SK-N-SH treated with all-trans-retinoic acid at 6 μM for 48 hours (cell line): ENCODE results near the gene PRF1.

Experiments used
- ATAC-seq: fragments of 200-7000 bp; cut with Tn5 transposase; 3 replicates; pipeline ENCODE4 v1.9.1; 2020; ENCODE audit warnings: mild to moderate bottlenecking, moderate library complexity
- ARNTL ChIP-seq: fragments of 450-650 bp; formaldehyde crosslinking; IDR thresholded peaks from 2 replicates; pipeline ENCODE4 v1.5.0; 2020; ENCODE audit warnings: low read depth, mild to moderate bottlenecking, moderate library complexity, borderline replicate concordance
- BACH2 ChIP-seq: fragments of 250-450 bp; sonication (Bioruptor Pico); IDR thresholded peaks from 2 replicates; pipeline ENCODE4 v1.9.0; 2021; ENCODE audit warnings: mild to moderate bottlenecking, borderline replicate concordance
- CREB5 ChIP-seq: fragments of 250-450 bp; sonication (Bioruptor Pico); IDR thresholded peaks from 2 replicates; pipeline ENCODE4 v1.5.1; 2020; ENCODE audit warnings: low read depth, mild to moderate bottlenecking, moderate library complexity
- CSDC2 ChIP-seq: fragments of 250-450 bp; sonication (Bioruptor Pico); IDR thresholded peaks from 2 replicates; pipeline ENCODE4 v1.5.0; 2020; ENCODE audit warnings: mild to moderate bottlenecking, moderate library complexity
- CSRNP3 ChIP-seq: fragments of 250-450 bp; sonication (Bioruptor Pico); IDR thresholded peaks from 2 replicates; pipeline ENCODE4 v1.5.1; 2021; ENCODE audit warnings: mild to moderate bottlenecking, moderate library complexity
- ESRRG ChIP-seq: fragments of 250-450 bp; sonication (Bioruptor Pico); IDR thresholded peaks from 2 replicates; pipeline ENCODE4 v1.6.1; 2021; ENCODE audit warnings: mild to moderate bottlenecking
- GLIS3 ChIP-seq: fragments of 250-450 bp; sonication (Bioruptor Pico); IDR thresholded peaks from 2 replicates; pipeline ENCODE4 v1.5.0; 2020; ENCODE audit warnings: mild to moderate bottlenecking, moderate library complexity
- ISL1 ChIP-seq: fragments of 250-450 bp; sonication (Bioruptor Pico); IDR thresholded peaks from 2 replicates; pipeline ENCODE4 v2.1.2; 2022; ENCODE audit warnings: mild to moderate bottlenecking, moderate library complexity
- OSR1 ChIP-seq: fragments of 250-450 bp; sonication (Bioruptor Pico); IDR thresholded peaks from 2 replicates; pipeline ENCODE4 v1.8.0; 2022; ENCODE audit warnings: moderate library complexity, mild to moderate bottlenecking, inconsistent platforms
- PATZ1 ChIP-seq: fragments of 250-450 bp; sonication (Bioruptor Pico); IDR thresholded peaks from 2 replicates; pipeline ENCODE4 v1.8.0; 2020; ENCODE audit warnings: mild to moderate bottlenecking, moderate library complexity, borderline replicate concordance
- POU6F1 ChIP-seq: fragments of 250-450 bp; sonication (Bioruptor Pico); IDR thresholded peaks from 2 replicates; pipeline ENCODE4 v1.8.0; 2021; ENCODE audit warnings: low read depth, mild to moderate bottlenecking, moderate library complexity, borderline replicate concordance
- PPARA ChIP-seq: fragments of 250-450 bp; sonication (Bioruptor Pico); IDR thresholded peaks from 2 replicates; pipeline ENCODE4 v1.5.0; 2020; ENCODE audit warnings: mild to moderate bottlenecking, borderline replicate concordance
- RARB ChIP-seq: fragments of 250-450 bp; sonication (Bioruptor Pico); IDR thresholded peaks from 2 replicates; pipeline ENCODE4 v1.8.0; 2021; ENCODE audit warnings: mild to moderate bottlenecking, moderate library complexity
- SNAI2 ChIP-seq: fragments of 250-450 bp; sonication (Bioruptor Pico); IDR thresholded peaks from 2 replicates; pipeline ENCODE4 v1.5.0; 2020; ENCODE audit warnings: mild to moderate bottlenecking, moderate library complexity
- TOX ChIP-seq: fragments of 250-450 bp; sonication (Bioruptor Pico); IDR thresholded peaks from 2 replicates; pipeline ENCODE4 v1.8.0; 2021; ENCODE audit warnings: mild to moderate bottlenecking, moderate library complexity, borderline replicate concordance
- TSHZ2 ChIP-seq: fragments of 250-450 bp; sonication (Bioruptor Pico); IDR thresholded peaks from 2 replicates; pipeline ENCODE4 v1.5.0; 2020; ENCODE audit warnings: mild to moderate bottlenecking, moderate library complexity
- ZC3H10 ChIP-seq: fragments of 250-450 bp; sonication (Bioruptor Pico); IDR thresholded peaks from 2 replicates; pipeline ENCODE4 v1.5.1; 2021; ENCODE audit warnings: mild to moderate bottlenecking, moderate library complexity
- ZFP3 ChIP-seq: fragments of 250-450 bp; sonication (Bioruptor Pico); IDR thresholded peaks from 2 replicates; pipeline ENCODE4 v1.5.0; 2020; ENCODE audit warnings: mild to moderate bottlenecking, moderate library complexity
- ZFP30 ChIP-seq: fragments of 450-650 bp; formaldehyde crosslinking; IDR thresholded peaks from 2 replicates; pipeline ENCODE4 v1.5.0; 2022; ENCODE audit warnings: mild to moderate bottlenecking, moderate library complexity
- ZNF565 ChIP-seq: fragments of 450-650 bp; formaldehyde crosslinking; conservative IDR thresholded peaks from 2 replicates; pipeline ENCODE4 v1.5.0; 2020; ENCODE audit warnings: low read depth, mild to moderate bottlenecking, moderate library complexity
- ZNF70 ChIP-seq: fragments of 450-650 bp; formaldehyde crosslinking; IDR thresholded peaks from 2 replicates; pipeline ENCODE4 v1.5.0; 2020; ENCODE audit warnings: mild to moderate bottlenecking, moderate library complexity
- ZNF8 ChIP-seq: fragments of 450-650 bp; formaldehyde crosslinking; IDR thresholded peaks from 2 replicates; pipeline ENCODE4 v1.5.0; 2020; ENCODE audit warnings: mild to moderate bottlenecking, moderate library complexity

PRF1 gene

GRCh38 chr10:70558871-70559810 lies 43.4 kb downstream of the PRF1 start:
- peak; percentile 61 for ATAC-seq
- no peak for TF ChIP-seq OSR1 (CRISPR knock-in tag)
- no peak for TF ChIP-seq ISL1 (CRISPR knock-in tag)
- TF ChIP-seq ZNF70, result no peak
- no peak for TF ChIP-seq CSDC2 (CRISPR knock-in tag)
- TF ChIP-seq ZFP30 (CRISPR knock-in tag), result no peak
- no peak for TF ChIP-seq PPARA (CRISPR knock-in tag)
- TF ChIP-seq ESRRG, result no peak
- no peak for TF ChIP-seq TSHZ2 (CRISPR knock-in tag)
- no peak for TF ChIP-seq ZNF565 (CRISPR knock-in tag)
- TF ChIP-seq BACH2, result no peak

- ATAC-seq, result no peak
- TF ChIP-seq OSR1 (CRISPR knock-in tag), result no peak
- no peak for TF ChIP-seq PPARA (CRISPR knock-in tag)
- no peak for TF ChIP-seq ZNF565 (CRISPR knock-in tag)
- TF ChIP-seq ZC3H10 (CRISPR knock-in tag), result no peak
- no peak for TF ChIP-seq GLIS3 (CRISPR knock-in tag)
- no peak for TF ChIP-seq ZNF8 (CRISPR knock-in tag)
- no peak for TF ChIP-seq ZFP3
- no peak for TF ChIP-seq ZFP30 (CRISPR knock-in tag)
- no peak for TF ChIP-seq ZNF70
- TF ChIP-seq, all 23 proteins: peak for 0
Measured at GRCh38 chr10:70558295-70558694, 44.2 kb downstream of the PRF1 start.

- ATAC-seq, result no peak
- no peak for TF ChIP-seq RARB
- TF ChIP-seq ZNF70, result no peak
- TF ChIP-seq CSRNP3 (CRISPR knock-in tag), result no peak
- no peak for TF ChIP-seq ZFP3
- no peak for TF ChIP-seq ZNF8 (CRISPR knock-in tag)
- TF ChIP-seq OSR1 (CRISPR knock-in tag), result no peak
- TF ChIP-seq CREB5 (CRISPR knock-in tag), result no peak
- TF ChIP-seq SNAI2 (CRISPR knock-in tag), result no peak
- TF ChIP-seq TSHZ2 (CRISPR knock-in tag), result no peak
- no peak for TF ChIP-seq POU6F1 (CRISPR knock-in tag)
- TF ChIP-seq GLIS3 (CRISPR knock-in tag), result no peak
- no peak for TF ChIP-seq ESRRG
- TF ChIP-seq TOX, result no peak
- TF ChIP-seq CSDC2 (CRISPR knock-in tag), result no peak
- no peak for TF ChIP-seq BACH2
- no peak for TF ChIP-seq ARNTL (CRISPR knock-in tag)
- no peak for TF ChIP-seq ZNF565 (CRISPR knock-in tag)
- no peak for TF ChIP-seq ISL1 (CRISPR knock-in tag)
- no peak for TF ChIP-seq PPARA (CRISPR knock-in tag)
- TF ChIP-seq PATZ1 (CRISPR knock-in tag), result no peak
Measured at GRCh38 chr10:70557876-70558275, 44.7 kb downstream of the PRF1 start.
